CD4-positive, alpha-beta T cell treated with Interferon alpha-2 for 1 hour (primary cell): ENCODE measurements around the gene ADAMTS7.
A peak's percentile ranks its signal among the peaks of the same experiment; 100 is the strongest.
"Not testable (repeated sequence)": the region's sequence is repeated elsewhere in the genome, so short reads cannot be mapped to it uniquely, and the experiment has no call there.

Experiments used
- DNase-seq, 2 donors: peaks; one replicate each; pipeline ENCODE4 v3.0.0-alpha.2; 2020 to 2022

The ADAMTS7 gene

DNA sequence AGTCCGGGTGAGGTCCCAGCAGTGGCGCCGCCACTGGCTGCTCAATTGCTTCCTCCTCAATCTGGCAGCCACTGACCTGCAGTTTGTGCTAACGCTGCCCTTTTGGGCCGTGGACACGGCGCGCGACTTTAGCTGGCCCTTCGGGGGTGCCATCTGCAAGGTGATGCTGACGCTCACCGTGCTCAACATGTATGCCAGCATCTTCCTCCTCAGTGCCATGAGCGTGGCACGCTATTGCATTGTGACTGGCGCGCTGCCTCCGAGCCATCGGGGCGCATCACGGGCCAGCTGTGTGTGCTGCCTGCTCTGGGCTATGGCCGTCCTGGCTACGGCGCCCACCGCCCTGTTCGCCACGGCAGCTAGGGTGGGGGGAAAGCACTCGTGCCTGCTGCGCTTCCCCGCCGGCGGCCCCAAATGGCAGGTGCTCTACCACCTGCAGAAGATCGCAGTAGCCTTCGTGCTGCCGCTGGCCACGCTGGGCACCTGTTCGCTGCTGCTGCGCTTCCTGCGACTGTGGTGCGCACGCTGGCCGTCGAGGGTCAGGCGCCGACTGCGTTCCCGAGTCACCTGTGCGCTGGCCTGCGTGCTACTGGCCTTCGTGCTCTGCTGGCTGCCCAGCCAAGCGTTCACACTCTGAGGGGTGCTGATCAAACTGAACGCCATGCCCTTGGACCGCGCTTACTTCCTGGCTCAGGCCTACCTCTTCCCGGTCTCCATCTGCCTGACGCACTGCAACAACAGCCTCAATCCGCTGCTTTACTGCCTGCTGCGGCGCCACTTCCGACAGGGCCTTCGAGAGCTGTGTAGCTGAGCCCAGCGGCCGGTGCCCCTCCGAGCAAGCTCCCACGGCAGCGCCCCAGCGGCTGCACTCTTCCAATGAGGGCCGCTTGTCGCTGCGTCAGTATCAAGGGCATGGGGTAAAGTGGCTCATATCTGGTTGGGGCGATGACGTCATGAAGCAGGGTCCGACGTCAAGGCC, 20.3 kb upstream of the ADAMTS7 start:
- no peak for DNase-seq

DNA sequence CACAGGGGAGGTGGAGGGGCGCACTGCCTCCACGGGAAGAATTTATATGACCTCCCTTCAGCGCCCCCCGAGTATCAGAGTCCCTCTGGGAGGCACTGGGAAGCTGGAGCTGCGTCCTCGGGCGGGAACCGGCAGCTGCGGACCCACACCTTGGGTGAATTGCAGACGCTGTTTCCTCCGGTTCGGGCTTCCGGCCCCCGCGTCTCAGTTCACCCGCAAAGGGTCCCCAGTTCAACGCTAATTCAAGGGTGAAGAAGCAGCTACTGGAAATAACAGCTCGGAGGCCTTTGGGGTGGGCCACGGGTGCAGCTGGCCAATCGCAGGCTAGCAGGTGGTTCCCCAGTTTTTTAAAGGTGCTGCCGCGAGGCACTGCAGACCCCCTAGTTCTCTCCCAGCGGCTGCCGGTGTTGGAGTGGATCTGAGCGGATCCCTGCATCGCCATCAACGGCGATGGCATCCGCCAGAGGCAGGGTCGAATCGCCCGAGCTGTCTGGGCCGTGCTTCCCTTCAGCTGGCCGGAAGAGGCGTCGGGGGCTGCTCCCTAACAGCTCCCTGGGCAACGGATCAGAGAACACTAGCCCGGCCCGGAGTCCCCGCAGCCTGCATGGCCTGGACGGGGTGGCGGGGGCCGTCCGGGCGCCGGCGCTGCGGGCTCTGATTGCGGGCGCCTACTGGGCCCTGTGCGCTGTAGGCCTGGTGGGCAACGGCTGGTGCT, 19.4 kb upstream of the ADAMTS7 start:
- DNase-seq: no peak

- no peak for DNase-seq
Measured at GRCh38 chr15:78828920-78829319, 17.7 kb upstream of the ADAMTS7 start.

- no peak for DNase-seq
Measured at GRCh38 chr15:78822514-78822913, 11.2 kb upstream of the ADAMTS7 start.

GRCh38 chr15:78811825-78812183, 540 bp upstream of the ADAMTS7 start:
- no peak for DNase-seq

DNA sequence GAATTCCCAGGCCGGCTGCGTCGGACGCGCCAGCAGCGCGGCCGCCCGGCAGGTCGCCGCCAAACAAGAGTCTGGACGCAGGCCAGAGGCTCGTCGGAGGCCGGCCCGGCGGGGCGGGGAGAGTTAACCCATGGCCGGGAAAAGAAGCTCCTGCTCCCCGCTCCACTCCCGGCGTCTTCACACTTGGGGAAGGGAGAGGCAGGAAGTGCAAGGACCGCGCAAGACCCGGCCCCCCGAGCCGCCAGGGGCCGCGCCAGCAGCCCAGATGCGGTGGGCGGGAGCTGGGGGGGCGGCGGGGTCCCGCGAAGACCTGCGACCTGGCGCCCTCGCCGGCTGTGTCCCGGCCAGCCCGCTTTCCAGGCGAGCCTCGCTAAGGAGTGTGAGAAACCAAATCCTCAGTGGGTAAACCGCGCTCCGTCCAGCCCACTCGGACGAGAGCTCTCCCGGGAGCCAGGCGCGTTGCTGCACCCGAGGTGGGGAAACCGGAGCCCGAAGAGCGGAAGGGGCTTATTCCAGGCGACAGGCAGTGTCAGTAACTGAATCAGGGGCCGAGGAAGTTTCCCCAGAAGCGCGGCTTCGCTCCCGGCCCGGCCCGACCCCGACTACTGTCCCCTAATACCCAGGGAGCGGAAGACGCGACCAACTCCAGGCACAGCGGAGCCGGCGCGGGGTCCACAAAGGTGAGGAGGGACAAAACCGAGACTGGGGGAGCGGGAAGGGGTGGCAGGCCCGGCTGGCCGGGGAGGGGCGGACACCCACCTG, 721 bp downstream of the ADAMTS7 start:
- DNase-seq: peak in 1 of 2 donors; percentile 7

DNA sequence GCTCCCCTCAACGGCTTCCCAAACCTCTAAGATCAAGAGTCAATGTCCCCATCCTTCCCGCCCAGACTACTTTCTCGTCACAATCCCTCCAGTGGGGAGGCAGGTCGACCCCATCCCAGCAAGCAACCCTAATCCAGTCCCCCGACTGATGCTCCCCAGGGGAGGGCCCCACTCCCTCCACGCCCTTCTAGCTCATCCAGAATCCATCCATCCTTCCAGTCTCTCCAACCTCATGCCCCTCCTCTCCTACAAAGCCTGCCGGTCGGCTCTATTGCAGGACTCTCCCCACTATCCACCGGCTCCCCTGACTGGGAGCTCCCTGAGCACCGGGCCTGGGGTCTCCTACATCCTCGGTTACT, 1.3 kb downstream of the ADAMTS7 start:
- DNase-seq: no peak

DNA sequence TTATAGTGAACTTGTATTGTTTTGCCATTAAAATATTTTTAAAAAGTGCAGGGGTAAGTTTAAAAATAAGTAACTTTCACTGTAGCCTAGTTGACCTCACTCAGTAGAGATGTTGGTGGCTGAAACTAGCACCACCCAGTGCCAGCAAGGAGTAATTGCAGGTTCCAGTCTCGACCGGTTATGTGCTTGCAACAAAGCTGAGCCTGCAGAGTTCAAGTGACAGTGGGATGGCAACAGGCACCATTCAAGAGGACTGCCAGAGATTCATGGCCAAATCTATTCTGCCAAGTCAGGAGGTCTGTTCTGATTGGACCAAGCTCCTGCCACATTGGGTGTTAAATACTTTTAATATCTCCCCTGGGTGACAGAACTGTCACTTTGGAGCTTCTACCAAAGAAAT, 2.7 kb downstream of the ADAMTS7 start:
- peak; percentile 14 to 20 for DNase-seq

- DNase-seq: no peak
Measured at GRCh38 chr15:78807359-78807758, 3.9 kb downstream of the ADAMTS7 start.

- DNase-seq: no peak
Measured at GRCh38 chr15:78804391-78804792, 6.9 kb downstream of the ADAMTS7 start.

DNA sequence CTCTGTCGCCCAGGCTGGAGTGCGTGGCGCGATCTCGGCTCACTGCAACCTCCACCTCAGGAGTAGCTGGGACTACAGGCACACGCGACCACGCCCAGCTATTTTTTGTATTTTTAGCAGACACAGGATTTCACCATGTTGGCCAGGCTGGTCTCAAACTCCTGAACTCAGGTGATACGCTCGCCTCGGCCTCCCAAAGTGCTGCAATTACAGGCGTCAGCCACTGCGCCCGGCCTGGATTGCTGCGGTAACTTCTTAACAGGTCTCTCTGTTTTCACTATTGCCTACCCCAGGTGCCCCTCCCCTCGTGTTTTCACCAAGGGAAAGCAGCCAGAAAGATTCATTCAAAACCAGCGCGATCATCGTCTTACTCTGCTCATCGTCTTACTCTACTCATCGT, 10.5 kb downstream of the ADAMTS7 start:
- no peak for DNase-seq

GRCh38 chr15:78800189-78800588, 11.1 kb downstream of the ADAMTS7 start:
- no peak for DNase-seq

GRCh38 chr15:78799102-78799501, 12.2 kb downstream of the ADAMTS7 start:
- not testable (repeated sequence) for DNase-seq

DNA sequence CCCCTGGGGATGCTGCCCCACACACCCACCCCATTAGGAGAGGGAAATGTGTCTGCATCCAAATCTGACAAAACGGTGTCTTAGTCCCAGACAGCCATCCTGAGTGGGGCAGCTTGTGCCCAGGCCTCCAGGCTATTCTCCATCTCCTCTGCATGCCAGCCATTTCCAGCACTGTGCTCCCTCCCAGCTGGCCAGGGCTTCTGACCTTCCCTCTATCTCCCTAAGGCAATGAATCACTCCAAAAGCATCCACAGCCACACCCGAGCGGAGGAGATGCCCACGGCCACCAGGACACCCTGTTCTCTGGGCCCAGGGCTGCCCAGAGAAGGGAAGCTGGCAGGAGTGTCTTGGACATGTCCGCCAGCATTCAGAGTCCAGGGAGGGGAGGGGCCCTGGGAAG, 12.9 kb downstream of the ADAMTS7 start:
- DNase-seq: not testable (repeated sequence)

DNA sequence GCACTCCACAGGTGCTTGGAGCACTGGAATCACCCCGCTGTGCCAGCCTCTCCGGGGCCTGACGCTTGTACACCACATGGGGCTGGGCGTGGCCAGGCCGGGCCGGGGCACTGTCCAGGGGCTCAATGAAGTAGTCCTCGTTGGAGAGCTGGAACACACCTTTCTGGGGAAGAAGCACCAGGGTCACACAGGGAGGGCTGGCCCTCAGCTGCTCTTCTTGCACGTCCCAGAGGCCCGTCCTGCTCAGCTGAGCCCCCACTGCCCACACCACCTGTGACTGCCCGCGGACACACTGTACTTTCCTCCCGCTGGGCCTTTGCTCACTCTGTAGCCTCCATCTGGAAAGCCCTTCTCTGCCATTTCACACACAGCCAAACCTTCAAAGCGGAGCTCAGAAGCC, 13.3 kb downstream of the ADAMTS7 start:
- no peak for DNase-seq

DNA sequence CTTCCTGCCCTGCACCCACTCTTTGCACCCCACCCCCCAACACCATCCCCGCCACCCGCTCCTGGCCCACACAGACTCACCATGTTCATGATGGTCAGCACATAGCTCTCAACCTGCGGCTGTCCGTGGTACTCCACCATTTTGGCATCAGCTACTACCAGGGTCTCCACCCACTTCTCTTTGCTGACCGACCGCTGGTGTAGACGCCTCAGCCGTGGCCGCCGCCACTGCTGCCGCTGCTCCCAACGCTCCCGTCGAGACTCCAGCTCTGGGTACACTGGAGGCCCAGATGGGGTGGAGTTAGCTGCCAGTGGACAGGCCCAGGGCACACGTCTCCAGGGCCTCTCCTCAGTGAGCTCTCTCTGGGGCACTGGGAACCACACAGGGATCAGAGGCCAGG, 14.8 kb downstream of the ADAMTS7 start:
- DNase-seq: no peak

DNA sequence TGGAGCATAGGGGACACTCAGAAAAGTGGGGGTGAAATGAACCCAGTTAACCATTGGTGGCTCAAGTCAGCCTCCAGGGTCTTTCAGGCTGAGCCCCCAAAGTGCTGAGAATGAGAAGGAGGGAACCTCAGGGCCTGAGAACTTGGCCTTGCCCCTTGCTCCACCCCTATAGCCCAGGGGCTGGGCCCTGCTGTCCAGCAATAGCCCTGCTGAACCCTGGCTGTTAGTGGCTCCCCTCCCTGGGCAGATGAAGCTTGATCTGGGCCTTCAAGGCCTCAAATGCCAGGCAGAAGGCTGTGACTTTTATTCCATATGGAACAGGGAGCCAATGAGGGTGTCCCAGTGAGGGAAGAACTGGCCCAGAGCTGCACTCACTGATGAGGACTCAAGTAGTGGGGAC, 16.2 kb downstream of the ADAMTS7 start:
- DNase-seq: no peak

- not testable (repeated sequence) for DNase-seq
Measured at GRCh38 chr15:78794446-78794845, 16.8 kb downstream of the ADAMTS7 start.

DNA sequence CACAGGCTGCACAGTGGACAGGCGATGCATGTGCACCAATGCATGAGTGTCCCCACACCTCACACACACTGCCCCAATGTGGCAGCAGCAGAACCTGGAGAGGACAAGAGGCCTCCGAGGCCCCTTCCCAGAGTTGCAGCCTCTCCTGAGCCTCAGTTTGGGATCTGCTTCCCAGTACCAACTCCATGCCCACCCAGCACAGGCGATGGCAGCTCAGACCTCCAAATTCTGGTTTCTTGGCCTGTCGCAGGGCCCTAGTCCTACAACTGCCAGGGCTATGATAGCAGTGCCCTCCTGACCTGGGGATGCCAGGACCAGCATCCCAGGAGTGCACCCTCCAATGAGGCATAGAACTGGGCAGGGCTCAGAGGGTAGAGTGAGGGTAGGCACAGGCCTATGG, 19.9 kb downstream of the ADAMTS7 start:
- no peak for DNase-seq

- no peak for DNase-seq
Measured at GRCh38 chr15:78790027-78790426, 21.2 kb downstream of the ADAMTS7 start.

DNA sequence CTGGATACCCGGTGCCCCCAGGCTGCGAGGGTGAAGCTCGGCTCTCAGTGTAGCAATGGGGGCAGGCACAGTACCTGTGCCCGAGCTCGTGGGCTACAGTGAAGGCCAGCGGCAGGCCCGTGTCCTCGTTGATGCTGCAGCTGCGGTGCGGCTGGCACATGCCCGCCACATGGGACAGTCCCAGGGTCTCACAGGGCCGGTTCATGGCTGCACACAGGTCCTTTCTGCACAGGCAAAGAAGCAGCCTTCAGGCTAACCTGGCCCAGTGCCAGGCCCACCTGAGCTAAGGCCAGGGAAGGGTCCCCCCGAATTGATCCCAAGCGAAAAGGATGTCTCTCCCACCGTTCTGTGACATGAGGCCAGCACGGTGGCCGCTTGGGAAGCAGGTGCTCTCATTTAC, 21.6 kb downstream of the ADAMTS7 start:
- no peak for DNase-seq

DNA sequence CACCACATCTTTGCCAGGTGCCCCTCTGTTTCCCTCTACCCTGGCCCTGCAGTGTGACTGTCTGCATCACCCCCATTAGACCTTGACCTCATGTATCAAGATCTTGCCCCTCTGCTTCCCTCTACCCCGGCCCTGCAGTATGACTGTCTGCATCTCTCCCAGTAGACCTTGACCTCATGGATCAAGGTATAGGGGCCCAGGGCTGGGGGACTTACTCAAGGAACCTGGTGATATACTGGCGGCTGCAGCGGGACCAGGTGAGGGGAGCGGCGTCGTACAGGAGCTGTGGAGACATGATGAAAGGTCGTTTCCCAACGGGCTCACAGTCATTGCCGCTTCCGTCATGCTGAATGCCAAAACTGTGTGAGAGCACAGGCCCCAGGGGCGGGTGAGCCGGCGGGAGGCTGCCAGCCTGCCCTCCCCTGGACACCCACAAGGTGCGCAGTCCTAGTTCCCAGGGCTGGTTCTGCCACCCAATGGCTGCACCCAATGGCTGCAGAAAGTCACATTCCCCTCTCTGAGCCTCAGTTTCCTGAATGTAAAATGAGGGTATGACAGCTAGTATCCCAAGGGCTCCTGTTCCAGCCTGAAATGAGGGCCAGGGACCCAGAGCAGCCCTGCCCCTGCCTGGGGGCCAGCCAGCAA, 23.1 kb downstream of the ADAMTS7 start:
- no peak for DNase-seq

DNA sequence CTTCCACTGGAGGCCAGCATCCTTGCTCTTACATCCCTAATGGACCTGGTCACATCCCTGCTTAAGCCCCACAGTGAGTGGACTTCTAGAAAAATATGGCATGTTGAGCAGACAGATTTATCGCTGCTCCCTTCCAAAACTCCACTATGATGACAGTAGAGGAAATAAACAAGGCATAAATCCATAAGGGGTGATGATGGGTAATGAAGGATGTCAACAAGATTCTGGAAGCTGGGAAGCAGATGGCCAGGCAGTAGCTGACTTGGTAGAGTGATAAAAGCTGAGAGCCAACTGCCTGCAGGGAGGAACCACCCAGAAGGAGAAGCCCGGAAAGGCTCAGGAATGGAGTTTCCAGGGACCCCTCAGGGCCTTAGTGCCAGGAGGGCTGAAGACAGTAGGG, 28.9 kb downstream of the ADAMTS7 start:
- not testable (repeated sequence) for DNase-seq
